HEK293T (cell line): ENCODE results near the gene GTF2H4.

Source experiments
- BHLHE40 ChIP-seq: fragments of 450-650 bp; IDR thresholded peaks from 2 replicates; pipeline ENCODE4 v1.6.1; 2016; ENCODE audit warnings: mild to moderate bottlenecking, moderate library complexity, borderline replicate concordance
- FOXM1 ChIP-seq: fragments of 450-650 bp; IDR thresholded peaks from 2 replicates; pipeline ENCODE4 v1.6.1; 2017; ENCODE audit warnings: mild to moderate bottlenecking, borderline replicate concordance
- TARDBP ChIP-seq: fragments of 450-650 bp; IDR thresholded peaks from 2 replicates; pipeline ENCODE4 v1.6.1; 2016

DNA sequence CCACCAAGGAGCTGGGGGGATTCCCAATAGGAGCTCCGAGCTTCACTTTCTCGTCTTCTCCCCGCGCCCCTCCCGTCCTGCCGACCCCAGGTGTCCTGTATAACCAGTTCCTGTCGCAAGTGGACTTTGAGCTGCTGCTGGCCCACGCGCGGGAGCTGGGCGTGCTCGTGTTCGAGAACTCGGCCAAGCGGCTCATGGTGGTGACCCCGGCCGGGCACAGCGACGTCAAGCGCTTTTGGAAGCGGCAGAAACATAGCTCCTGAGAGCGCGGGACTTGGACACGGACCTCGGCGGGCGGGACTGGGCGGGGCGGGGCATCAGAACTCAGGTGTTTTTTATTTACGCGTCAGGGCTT, 5.7 kb downstream of the GTF2H4 start:
- no peak for TF ChIP-seq BHLHE40
- TF ChIP-seq TARDBP = no peak
- TF ChIP-seq FOXM1 = no peak
